IPS-15b (cell line): ENCODE data around the gene MSL2.
"Not testable (repeated sequence)": the region's sequence is repeated elsewhere in the genome, so short reads cannot be mapped to it uniquely, and the experiment has no call there.

Experiments used
- H3K27me3 ChIP-seq: one replicate; pipeline ENCODE4 v1.6.1; 2013; ENCODE audit warnings: low read length; ENCODE audit not compliant: control insufficient read depth, insufficient read depth
- H3K36me3 ChIP-seq: one replicate; pipeline ENCODE4 v1.6.1; 2013; ENCODE audit warnings: low read length; ENCODE audit not compliant: control insufficient read depth, insufficient read depth
- H3K4me1 ChIP-seq: one replicate; pipeline ENCODE4 v1.6.1; 2013; ENCODE audit warnings: mild to moderate bottlenecking, low read length; ENCODE audit not compliant: control insufficient read depth, insufficient read depth
- H3K4me3 ChIP-seq: one replicate; pipeline ENCODE4 v1.5.1; 2013; ENCODE audit warnings: low read depth, low read length
- H3K9ac ChIP-seq: one replicate; pipeline ENCODE4 v1.6.1; 2013; ENCODE audit warnings: low read depth, mild to moderate bottlenecking, low read length
- H3K9me3 ChIP-seq: one replicate; pipeline ENCODE4 v1.6.1; 2013; ENCODE audit warnings: mild to moderate bottlenecking, low read length; ENCODE audit not compliant: control insufficient read depth, insufficient read depth

MSL2 gene

DNA sequence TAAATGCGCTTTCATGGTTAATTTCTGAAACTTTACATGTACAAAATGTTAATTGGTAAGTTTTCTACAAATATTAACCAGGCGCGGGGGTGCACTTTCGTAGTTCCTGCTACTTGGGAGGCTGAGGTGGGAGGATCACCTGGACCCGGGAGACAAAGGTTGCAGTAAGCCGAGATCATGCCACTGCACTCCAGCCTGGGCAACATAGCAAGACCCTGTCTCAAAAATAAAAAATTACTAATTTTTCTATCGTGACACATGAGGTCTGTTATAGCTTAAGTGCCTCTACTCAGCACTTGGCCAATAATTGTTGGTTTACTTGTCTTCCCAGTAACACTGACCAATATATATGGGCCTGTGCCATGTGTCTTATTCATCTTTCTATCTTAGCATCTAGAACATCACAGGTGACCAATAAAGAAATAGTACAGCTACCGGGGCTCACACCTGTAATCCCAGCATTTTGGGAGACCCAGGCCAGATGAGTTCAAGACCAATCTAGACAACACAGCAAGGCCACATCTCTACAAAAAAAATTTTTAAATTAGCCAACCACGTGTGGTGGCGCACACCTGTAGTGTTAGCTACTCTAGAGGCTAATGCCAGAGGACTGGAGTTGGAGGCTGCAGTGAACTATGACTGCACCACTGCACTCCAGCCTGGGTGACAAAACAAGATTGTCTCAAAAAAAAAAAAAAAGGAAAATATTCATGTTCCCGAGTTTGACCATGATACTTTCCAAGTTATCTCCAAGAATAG is 6.1 kb downstream of the MSL2 start:
- peaks cover 18% of the 10 kb centered on the region for H3K4me1 ChIP-seq

DNA sequence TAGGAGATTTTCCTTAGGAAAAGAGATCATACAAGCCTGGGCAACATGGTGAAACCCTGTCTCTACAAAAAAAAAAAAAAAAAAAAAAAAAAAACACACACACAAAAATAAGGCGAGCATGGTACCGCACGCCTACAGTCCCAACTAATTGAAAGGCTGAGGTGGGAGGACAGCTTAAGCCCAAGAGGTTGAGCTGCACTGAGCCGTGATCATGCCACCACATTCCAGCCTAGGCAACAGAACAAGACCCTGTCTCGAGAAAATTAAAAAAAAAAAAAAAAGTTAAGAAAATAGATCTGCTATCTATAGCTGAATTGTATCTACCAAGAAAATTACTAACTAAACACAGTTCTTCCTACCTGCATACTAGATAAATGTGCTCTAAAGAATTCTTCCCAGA is 7.1 kb downstream of the MSL2 start:
- no peaks in the 10 kb centered on the region for H3K27me3 ChIP-seq
- H3K4me1 ChIP-seq = peaks cover 18% of the 10 kb centered on the region
- no peak overlapping the region for H3K4me3 ChIP-seq
- no peaks in the 10 kb centered on the region for H3K9me3 ChIP-seq
- no peak overlapping the region for H3K9ac ChIP-seq
- H3K36me3 ChIP-seq = no peaks in the 10 kb centered on the region

More for the DNA sequence above, 6.1 kb downstream of the MSL2 start:
- Histone ChIP-seq H3K4me3 (no peak overlapping the region), H3K9ac (no peak overlapping the region), H3K9me3 (no peaks in the 10 kb centered on the region), H3K36me3 (no peaks in the 10 kb centered on the region), H3K27me3 (no peaks in the 10 kb centered on the region)

DNA sequence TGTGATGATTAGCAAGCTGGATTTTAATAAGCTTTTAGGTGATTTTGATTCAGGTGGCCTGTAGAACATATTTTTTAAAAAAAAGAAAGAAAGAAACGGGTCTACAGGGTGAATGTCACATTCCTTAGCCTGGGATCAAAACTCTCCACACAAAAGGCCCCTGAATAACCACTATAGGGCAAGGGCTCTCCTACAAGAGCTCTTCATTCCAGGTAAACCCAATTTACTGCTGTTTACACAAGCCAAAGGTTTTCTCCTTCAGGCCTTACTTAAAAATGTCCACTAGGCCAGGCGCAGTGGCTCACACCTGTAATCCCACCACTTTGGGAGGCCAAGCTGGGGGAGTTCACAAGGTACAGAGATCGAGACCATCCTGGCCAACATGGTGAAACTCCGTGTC is 8.3 kb downstream of the MSL2 start:
- H3K27me3 ChIP-seq = no peaks in the 10 kb centered on the region
- no peaks in the 10 kb centered on the region for H3K36me3 ChIP-seq
- no peak overlapping the region for H3K4me3 ChIP-seq
- H3K4me1 ChIP-seq = peaks cover 16% of the 10 kb centered on the region
- no peaks in the 10 kb centered on the region for H3K9me3 ChIP-seq
- no peak overlapping the region for H3K9ac ChIP-seq

DNA sequence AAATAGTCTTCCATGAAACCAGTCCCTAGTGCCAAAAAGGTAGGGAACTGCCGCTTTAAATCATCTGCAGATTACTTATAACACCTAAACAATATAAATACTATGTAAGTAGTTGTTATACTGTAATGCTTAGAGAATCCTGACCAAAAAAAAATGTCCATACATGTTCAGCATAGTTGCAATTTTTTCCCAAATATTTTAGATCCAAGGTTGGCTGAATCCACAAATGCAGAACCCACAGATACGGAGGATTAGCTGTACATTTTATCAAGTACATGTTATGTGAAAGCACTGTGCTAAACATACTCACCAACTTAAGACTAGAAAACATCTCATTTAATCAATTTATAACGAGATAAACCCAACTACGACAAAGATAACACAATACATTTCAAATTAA is 9.3 kb downstream of the MSL2 start:
- no peak overlapping the region for H3K9ac ChIP-seq
- H3K4me1 ChIP-seq = peaks cover 15% of the 10 kb centered on the region
- no peaks in the 10 kb centered on the region for H3K9me3 ChIP-seq

DNA sequence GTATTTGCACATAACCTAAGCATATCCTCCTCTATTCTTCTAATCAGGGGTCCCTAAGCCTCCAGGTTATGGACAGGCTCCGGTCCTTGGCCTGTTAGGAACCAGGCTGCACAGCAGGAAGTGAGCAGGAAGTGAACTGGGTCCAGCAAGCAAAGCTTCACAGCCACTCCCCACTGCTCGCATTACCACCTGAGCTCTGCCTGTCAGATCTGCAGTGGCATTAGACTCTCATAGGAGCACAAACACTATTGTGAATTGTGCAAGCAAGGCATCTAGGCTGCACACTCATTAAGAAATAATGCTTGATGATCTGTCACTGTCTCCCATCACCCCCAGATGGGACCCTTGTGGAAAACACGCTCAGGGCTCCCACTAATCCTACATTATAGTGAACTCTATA is 9.8 kb downstream of the MSL2 start:
- no peaks in the 10 kb centered on the region for H3K36me3 ChIP-seq
- H3K9me3 ChIP-seq = no peaks in the 10 kb centered on the region
- H3K27me3 ChIP-seq = no peaks in the 10 kb centered on the region
- peaks cover 15% of the 10 kb centered on the region for H3K4me1 ChIP-seq
- no peak overlapping the region for H3K9ac ChIP-seq
- H3K4me3 ChIP-seq = no peak overlapping the region

More for the DNA sequence above, 9.3 kb downstream of the MSL2 start:
- H3K4me3 ChIP-seq = no peak overlapping the region
- H3K27me3 ChIP-seq = no peaks in the 10 kb centered on the region
- H3K36me3 ChIP-seq = no peaks in the 10 kb centered on the region

DNA sequence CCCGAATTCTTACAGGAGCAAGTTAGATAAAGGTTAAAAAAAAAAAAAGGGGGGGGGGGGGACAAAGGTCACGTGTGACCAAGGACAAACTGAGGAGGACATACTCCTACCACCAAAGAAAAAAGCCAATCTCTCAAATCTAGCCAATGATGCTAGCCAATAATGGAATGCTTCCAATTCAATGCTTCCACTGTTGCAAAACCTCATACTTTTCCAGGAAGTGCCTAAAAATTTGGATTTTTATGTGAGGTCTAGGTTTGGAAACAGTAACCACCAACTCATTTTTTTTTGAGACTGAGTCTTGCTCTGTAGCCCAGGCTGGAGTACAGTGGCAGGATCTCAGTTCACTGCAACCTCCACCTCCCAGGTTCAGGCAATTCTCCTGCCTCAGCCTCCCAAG is 11.4 kb downstream of the MSL2 start:
- no peaks in the 10 kb centered on the region for H3K36me3 ChIP-seq
- peaks cover 12% of the 10 kb centered on the region for H3K4me1 ChIP-seq
- H3K4me3 ChIP-seq = no peak overlapping the region
- no peaks in the 10 kb centered on the region for H3K9me3 ChIP-seq
- no peaks in the 10 kb centered on the region for H3K27me3 ChIP-seq
- H3K9ac ChIP-seq = no peak overlapping the region

DNA sequence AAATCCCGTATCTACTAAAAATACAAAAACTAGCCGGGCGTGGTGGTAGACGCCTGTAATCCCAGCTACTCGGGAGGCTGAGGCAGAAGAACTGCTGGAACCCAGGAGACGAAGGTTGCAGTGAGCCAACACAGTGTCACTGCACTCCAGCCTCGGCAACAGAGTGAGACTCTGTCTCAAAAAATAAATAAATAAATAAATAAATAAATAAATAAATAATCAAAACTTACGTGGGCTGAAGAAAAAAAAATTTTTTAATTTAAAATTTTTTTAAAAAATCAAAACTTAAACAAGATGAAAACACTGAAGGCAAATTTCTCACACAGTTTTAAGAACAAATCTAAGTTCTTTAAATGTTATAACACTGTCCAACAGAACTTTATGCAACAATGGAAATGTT is 14.4 kb downstream of the MSL2 start:
- peaks cover 5% of the 10 kb centered on the region for H3K4me1 ChIP-seq
- H3K9me3 ChIP-seq = no peaks in the 10 kb centered on the region
- H3K4me3 ChIP-seq = no peak overlapping the region
- H3K27me3 ChIP-seq = no peaks in the 10 kb centered on the region
- no peaks in the 10 kb centered on the region for H3K36me3 ChIP-seq
- H3K9ac ChIP-seq = no peak overlapping the region

DNA sequence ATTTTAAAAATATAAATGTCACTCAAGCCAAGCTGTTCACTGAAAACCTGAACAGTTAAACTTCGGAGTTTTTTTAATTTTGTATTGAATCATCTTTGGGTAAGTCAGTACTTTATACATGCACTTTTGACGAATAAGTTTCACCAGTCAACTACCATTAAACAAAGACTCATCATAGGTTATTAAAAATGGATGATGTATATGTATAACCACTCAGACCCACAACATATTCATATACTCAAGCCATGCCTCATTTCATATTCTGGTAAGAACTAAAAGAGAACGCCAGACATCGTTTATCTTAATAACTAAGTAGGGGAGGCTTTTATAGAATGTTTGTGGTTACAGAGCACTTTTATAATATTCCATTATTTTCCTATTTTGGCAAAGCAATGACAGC is 18.3 kb downstream of the MSL2 start:
- H3K4me3 ChIP-seq = no peak overlapping the region
- H3K27me3 ChIP-seq = no peaks in the 10 kb centered on the region
- no peak overlapping the region for H3K9ac ChIP-seq
- peaks cover 4% of the 10 kb centered on the region for H3K4me1 ChIP-seq
- H3K9me3 ChIP-seq = no peaks in the 10 kb centered on the region
- H3K36me3 ChIP-seq = no peaks in the 10 kb centered on the region

DNA sequence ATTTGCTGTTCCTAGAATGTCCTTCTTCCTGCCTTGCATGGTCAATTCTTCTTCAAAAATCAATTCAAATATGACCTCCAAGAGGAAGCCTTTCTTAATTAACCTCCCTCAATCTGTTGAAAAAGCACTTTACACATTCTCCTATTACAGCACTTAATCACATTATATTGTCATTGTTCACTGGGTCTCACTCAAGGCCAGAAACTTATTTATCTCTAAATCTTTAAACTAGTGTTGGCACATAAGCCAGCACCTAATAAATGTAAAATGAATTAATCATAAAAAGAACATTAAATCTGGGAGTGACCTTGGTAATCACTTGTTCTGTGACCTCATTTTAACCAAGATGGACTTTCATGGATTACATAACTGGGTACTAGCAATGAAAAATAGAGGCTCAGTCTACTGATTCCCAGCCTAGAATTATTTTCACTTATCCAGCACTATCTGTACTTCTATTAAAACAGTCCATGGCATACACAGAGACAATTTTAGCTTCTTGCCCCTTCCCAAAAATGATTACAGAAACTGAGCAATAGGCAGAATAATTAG is 22.1 kb downstream of the MSL2 start:
- Histone ChIP-seq H3K4me3 (no peak overlapping the region), H3K27me3 (no peaks in the 10 kb centered on the region), H3K9me3 (no peaks in the 10 kb centered on the region), H3K36me3 (no peaks in the 10 kb centered on the region), H3K4me1 (no peaks in the 10 kb centered on the region), H3K9ac (no peak overlapping the region)

DNA sequence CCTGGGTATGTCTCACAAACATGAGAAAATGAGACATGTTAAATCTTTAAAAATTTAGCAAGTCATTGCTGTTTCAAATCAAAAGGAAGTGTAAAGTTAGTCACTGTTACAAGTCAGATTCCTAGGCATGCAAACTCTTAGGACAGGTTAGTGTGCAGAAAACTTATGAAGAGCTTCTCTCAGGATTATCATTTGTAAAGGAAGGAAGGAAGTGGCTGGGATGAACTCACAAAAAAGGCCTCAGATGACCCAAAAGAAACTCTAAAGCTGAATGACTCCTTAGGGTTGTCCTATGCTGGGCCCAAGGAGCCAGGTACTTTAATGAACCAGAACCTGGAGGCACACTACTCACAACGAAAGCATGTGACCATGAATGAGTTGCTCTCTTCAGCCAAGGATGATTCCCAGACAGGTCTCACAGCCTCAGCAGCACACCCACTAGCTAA is 25.0 kb downstream of the MSL2 start:
- H3K4me1 ChIP-seq = no peaks in the 10 kb centered on the region
- no peaks in the 10 kb centered on the region for H3K27me3 ChIP-seq
- H3K9ac ChIP-seq = no peak overlapping the region
- H3K9me3 ChIP-seq = no peaks in the 10 kb centered on the region
- no peak overlapping the region for H3K4me3 ChIP-seq
- H3K36me3 ChIP-seq = no peaks in the 10 kb centered on the region

DNA sequence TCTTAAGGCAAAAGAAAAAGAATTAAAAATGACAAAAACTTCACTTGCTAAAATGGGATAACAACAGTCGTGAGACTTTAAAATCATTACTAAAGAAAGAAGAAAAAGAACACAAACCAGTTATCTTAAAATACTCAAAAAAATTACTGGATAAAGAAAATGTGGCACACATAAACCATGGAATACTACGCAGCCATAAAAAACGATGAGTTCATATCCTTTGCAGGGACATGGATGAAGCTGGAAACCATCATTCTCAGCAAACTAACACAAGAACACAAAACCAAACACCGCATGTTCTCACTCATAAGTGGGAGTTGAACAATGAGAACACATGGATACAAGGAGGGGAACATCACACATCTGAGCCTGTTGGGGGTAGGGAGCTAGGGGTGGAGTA is 27.9 kb downstream of the MSL2 start:
- not testable (repeated sequence) for H3K4me1 ChIP-seq, H3K9ac ChIP-seq, H3K4me3 ChIP-seq, H3K36me3 ChIP-seq, H3K27me3 ChIP-seq, H3K9me3 ChIP-seq

DNA sequence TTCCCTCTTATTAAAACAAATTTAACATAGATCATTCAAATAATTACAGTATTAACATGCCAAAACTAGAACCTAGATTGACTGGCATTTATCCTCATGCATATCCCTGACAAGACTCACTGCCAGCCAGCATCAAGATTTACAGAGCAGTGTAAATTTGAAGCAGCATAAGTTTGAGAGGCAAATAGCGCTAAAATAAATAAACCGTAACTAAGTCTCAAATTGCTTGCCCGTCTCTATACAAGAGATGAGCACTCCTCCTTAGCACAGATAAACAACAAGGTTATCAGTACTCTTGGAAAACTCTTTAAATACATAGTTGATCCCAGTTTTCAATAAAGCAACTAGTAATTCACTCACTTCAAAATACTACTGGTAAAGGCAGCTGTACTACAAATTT is 29.6 kb downstream of the MSL2 start:
- Histone ChIP-seq H3K36me3 (no peaks in the 10 kb centered on the region), H3K27me3 (no peaks in the 10 kb centered on the region), H3K9me3 (no peaks in the 10 kb centered on the region), H3K9ac (no peak overlapping the region), H3K4me3 (no peak overlapping the region), H3K4me1 (no peaks in the 10 kb centered on the region)
